NCI-H1417 treated with DMSO at 0.1 percent for 48 hours (cell line): Measurements from ENCODE around the gene AUTS2.
"Not testable (repeated sequence)": the region's sequence is repeated elsewhere in the genome, so short reads cannot be mapped to it uniquely, and the experiment has no call there.

Experiments
- DNase-seq: peaks from one replicate; lab custom pipeline; 2025; lab: John Stamatoyannopoulos, UW

Gene AUTS2

GRCh38 chr7:70578131-70578530 is 979.9 kb downstream of the AUTS2 start:
- no peak for DNase-seq

DNA sequence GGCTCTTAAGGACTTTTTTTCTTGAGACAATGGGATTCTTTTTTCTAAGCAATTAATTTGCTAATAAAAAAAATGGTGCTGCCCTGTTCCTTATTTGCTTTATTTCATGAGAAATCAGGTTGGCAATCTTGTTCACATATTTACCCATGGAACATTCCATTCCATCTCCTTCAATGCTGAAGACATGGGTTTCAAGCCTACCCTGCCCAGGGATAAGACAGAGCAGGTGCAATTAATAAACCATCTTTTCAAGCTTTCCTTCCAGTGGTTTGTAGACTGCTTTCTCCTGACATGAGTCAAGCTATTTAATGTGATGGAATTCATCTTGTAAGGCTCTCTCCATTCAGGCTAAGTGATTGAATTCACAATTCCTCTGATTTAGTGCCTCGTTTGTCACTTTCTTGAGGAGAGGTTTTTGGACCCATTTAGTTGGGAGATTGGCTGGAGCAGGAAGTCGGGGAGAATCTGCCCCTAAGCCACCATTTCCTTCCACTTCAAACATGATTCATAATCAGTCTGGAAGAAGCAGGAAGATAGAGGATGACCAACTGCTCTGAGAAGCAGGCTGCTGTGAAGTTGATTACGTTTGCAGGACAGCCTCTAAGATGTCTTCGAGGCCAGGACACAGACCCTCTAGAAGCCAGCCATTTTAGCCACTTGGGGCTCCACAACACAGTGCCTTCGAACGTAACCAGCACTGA is 981.3 kb downstream of the AUTS2 start:
- DNase-seq, result no peak

- no peak for DNase-seq
Observed at GRCh38 chr7:70580161-70580560, 981.9 kb downstream of the AUTS2 start.

DNA sequence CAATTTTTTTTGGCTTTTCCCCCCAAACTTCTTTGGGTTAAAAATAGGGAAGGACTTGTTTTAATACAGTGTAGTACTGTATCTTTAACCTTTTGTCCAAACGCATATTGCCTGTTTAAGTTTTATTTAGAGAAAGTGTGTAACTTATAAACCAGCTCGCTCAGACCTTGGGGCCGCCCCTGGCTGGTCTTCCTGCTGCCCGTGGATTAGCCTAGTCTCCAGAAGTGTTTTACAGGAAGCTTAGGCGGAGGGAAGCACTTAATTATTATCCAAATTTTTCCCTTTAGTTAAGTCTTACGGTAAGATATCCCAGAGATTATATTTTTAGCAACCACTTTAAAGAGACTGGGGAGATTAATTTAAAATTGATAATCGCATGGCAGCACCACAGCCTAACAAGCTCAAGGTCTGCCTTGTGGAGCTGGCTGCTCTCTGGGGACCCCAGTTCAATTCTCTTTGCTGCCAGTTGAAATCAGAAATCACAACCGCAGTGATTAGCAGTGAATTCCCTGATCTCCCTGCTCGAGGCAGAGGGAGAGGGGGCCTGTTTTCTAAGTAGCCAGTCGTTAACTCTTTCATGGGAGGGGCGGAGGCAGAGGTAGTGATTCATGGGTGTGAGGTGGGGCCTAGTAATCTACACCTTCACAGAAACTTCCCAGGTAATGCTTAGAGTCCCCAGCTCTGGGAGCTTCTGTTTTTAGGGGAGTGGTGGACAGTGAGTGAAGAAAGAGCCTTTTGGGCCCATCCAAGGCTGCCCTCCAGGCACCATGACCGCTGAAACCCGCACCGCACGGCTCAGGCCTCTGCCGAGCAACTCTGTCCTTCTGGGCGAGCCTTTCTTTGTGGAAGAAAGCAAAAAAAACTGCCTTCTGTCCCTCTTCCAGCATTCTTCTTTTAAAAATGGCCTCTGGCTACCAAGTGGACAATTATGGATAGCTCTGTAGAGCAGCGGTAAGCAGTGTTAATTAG is 984.9 kb downstream of the AUTS2 start:
- DNase-seq, result no peak

GRCh38 chr7:70583965-70584883 is 985.9 kb downstream of the AUTS2 start:
- DNase-seq, result peak; percentile 55

GRCh38 chr7:70585071-70585470 is 986.8 kb downstream of the AUTS2 start:
- DNase-seq, result no peak

DNA sequence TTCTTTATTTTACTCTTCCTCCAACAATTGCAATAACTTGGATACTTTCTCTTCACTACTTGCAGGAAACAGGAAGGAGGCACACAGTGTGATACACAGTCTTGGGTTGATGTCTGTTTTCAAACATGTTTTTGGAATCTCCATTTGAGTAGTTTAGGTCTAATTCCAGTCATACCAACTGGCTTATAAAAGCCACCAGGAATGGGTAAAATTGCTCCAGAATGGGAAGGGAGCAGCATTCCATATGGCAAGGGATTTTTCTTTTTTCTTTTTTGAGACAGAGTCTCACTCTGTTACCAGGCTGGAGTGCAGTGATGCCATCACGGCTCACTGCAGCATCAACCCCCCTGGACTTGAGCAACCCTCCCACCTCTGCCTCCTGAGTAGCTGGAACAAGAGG is 988.5 kb downstream of the AUTS2 start:
- no peak for DNase-seq

DNA sequence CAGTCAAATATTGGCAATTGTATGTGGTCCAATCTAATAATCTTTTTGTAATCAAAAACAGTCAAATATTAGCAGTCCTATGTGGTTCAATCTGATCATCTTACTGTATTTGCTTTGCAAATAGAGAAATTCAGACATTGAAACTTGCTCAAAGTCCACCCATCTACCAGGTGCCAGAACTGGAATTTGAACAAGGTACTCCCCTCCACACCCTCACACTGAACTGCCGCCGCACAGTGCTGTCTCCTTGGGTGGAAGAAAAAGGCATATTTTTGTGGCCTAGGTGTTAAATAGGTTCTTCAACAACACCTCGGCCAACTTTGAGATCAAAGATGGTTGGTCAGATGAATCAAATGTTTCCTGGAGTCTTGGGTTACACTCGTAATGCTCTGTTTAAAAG is 989.5 kb downstream of the AUTS2 start:
- no peak for DNase-seq

DNA sequence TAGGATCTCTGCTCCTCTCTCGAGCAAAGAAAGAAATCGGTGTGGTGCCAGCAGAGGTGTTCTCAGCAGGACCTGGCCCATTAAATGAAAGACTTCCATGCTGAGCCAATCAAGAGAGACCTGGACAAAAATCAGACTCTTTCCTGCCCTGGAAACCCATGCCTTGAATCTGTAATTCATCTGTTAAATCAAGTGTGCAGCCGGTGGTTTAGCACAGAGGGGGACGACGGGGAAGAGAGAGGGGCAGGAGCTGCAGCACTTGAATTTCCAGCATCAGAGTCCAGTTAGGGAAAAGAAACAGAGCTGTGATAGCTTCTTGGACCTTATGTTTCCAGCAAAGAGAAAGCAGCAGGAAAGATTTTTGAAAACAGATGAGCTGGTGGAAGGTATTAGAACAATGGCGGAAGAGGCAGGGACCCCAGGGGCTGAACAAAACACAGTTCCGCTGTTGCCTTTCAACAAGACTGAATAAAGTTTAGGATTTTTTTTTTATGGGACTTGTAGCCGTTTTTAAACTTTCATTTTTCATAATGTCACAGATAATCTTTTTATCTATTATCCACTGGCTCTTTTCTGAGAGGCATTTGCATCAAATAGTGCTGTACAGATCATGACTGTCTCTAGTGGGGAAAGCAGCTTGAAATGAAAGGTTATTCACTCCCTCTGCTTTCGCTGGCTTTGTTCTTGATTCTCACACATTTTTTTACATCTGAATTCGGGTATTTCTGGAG is 990.1 kb downstream of the AUTS2 start:
- DNase-seq, result no peak

- no peak for DNase-seq
Observed at GRCh38 chr7:70589010-70589409, 990.7 kb downstream of the AUTS2 start.

- no peak for DNase-seq
Observed at GRCh38 chr7:70589590-70589989, 991.3 kb downstream of the AUTS2 start.

DNA sequence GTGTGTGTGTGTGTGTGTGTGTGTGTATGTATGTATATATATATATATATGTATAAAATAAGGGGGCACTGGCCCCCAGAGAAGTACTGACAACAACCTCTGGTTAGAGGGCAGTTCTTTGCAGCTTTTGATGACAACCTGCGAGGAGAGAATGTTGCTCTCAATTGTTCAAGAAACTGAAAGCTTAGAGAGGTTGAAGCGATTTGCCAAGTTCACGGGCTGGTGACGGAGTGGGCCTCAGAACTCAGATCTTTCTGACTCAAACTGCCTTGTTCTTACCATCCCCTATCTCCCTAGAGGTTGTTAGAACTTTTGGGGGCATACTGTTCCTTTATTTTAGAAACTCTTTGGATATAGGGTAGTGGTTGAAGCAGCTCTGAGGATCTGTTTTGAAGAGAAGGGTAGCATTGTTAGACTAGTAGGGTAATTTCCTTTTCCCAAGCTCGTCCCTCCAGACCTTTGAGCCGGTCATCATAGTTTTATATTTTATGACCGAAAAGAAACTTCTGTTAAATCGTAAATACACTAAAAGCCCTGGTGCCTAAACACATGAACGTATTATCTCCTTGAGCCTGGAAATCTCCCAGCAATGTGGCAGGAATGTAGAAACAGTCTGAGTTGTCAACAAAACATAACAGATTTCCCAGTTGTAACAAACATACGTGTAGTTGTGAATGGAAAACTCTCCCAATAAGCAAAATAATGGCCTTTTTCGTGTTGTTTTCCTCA is 992.0 kb downstream of the AUTS2 start:
- DNase-seq, result no peak

DNA sequence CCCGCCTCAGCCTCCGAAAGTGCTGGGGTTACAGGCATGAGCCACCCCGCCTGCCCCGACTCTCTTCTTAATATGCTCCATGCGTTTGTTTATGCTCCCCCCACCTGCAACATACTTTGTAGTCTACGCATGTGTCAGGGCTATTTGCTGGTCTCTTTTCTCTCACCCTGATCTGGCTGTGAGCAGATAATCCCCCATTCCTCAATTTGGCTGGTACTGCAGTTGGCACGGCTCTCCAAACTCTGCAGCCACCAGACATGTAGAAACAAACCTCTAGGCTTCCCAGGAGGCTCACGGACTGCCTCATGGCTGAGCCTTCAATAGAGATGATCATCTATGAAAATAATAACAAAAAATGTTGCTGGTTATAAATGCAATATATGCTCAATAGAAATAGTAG is 993.4 kb downstream of the AUTS2 start:
- DNase-seq, result no peak

GRCh38 chr7:70592171-70592570 is 993.9 kb downstream of the AUTS2 start:
- no peak for DNase-seq

DNA sequence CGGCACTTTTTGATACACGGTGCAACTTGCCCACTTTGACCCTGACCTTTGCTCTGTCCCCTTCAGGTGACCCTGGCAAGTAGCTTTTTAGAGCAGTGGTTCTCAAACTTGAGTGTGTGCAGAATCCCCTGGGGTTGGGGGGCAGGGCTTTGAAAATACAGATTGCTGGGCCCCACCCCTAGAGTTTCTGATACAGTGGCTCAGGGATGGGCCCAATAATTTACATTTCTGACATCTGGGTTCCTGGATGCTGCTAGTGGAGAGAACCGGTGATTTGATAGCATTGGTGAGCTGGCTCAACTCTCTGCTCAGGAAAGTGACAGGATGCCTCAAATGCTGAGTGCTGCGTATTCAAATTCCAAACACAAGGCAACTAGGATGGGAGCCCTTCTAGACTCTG is 995.9 kb downstream of the AUTS2 start:
- DNase-seq, result no peak

GRCh38 chr7:70594885-70595284 is 996.6 kb downstream of the AUTS2 start:
- not testable (repeated sequence) for DNase-seq

- DNase-seq, result no peak
Observed at GRCh38 chr7:70595370-70595754, 997.1 kb downstream of the AUTS2 start.

DNA sequence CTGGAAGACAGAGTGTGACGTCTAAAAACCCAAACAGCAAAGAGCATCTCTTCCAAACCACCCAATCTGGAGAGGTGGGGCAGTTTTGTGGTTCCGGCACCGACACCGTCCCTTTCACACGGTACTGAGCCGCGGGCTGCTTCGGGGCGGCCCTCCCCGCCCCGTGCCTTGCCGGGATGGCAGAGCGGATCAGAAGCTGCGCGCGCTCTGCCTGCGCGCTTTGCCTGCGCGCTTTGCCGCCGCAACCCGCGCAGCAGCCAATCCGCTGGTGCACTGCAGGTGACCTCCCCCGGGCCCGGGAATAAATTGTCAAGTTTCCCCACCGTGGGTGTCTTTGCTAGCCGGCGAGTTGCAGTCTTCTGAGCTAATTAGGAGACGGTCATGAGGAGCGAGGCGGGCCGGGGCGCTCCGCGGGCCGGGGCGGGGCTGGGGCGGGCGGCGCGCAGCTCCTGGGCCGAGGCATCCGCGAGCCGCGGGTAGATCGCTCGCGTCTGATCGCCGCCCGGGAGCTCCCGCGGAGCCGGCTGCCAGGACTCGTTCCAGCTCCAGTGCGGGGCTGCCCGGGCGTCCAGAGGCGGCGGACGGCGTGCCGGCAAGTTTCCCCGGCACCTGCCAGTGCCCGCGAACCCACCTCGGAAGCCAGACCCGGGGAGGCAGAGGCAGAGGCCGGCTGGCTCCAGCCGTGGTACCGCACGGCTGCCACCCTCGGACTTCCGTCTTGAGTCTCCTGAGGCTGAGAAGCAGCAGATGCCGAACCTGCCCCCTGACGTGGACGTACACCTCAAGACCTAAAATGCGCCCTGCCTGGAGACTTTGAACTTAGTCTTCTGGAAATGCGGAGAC is 997.7 kb downstream of the AUTS2 start:
- no peak for DNase-seq

- DNase-seq, result peak; percentile 25
Observed at GRCh38 chr7:70596598-70596913, 998.3 kb downstream of the AUTS2 start.

DNA sequence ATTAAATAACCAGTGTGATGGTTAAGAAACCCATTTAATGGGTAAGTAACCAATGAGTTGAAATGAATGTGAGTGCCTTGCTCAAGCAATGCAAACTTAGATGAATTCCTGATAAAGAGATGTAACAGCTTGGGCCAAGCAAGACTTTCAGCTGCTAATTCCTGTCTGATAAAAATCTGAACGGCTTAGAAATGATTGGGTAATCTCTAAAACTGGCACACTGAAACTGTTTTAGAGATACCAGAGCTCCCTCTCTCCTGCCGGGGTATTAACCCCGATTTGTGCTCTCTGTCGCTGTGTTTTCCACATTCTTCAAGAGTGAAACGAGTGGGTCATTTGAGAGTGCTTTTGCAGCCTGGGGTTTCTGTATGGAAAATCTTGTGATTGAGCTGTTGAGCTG is 998.8 kb downstream of the AUTS2 start:
- no peak for DNase-seq
